ENCODE measurements around the gene CTTNBP2. TPM values are rescaled to one million over a fixed set of nuclear protein-coding genes. Genes with fewer than 3 reads are reported as not detected.

The CTTNBP2 gene
- total and polyA plus RNA-seq, 10 of the 15 experiments (the other 5 are each of a cell fraction or from before 2014, with no cell fraction given): 0.04 to 0.43 TPM; not detected in 8

DNA sequence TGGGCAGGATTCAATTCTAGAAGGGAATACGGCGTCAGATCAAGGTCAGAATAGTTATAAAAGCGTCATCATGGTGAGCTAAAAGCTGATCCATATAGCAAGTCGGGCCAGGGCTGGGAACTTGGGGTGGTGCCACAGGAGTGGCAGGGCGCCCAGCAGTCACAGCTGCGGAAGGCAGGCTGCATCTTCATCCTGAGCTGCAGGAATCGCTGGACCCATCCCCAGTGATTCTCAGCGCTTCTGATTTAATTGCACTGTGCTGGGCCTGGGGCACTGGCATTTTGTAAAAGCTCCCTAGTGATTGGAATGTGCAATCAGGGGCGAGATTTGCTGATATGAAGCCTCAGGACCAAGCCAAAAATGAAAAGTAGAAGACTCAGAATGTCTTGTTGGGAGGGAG, 135.3 kb downstream of the CTTNBP2 start:
- CTCF ChIA-PET: interaction anchor here (0.7 to 2.5 kb wide), 4 partner anchors 13 to 1812 kb away, joined by 3 to 11 read pairs (median 5); no protein-coding TSS in a partner anchor

DNA sequence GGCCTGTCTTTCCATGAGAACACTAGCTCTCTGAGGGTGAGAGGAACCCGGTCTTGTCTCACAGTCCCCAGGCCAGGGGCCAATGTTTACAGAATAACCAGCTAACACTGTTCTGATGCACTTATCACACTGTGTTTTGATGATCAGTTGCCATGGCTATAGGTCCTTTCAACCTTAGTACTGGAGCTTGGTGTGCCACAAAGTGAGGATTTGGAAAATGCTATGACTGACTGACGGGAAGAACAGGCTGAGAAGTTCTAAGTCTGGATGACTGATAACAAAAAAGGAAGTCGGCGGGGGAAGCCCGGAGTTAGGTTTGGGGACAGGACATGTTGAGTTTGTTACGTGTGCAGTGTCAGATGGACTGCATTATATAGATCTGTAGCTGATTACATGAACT, 141.8 kb downstream of the CTTNBP2 start:
- Histone ChIP-seq H3K36me3 (ENCODE audit: control insufficient read depth in 2 of 2, insufficient read depth in 2 of 2, low read length in 1 of 2) (no peaks in the 10 kb centered on the region), H4K20me1 (ENCODE audit: control insufficient read depth, insufficient read depth) (no peaks in the 10 kb centered on the region), H3K79me2 (ENCODE audit: control insufficient read depth, insufficient read depth, low read length) (no peaks in the 10 kb centered on the region), H2AFZ (ENCODE audit: control insufficient read depth, low read depth, low read length) (peak overlapping the region; percentile 62), H3K9me3 (replicated peaks; ENCODE audit: control insufficient read depth, insufficient read depth, low read length) (no peaks in the 10 kb centered on the region; the same call in 2 of the 3 replicates), H3K4me1 (ENCODE audit: control insufficient read depth, insufficient read depth, low read length) (no peaks in the 10 kb centered on the region), H3K4me2 (ENCODE audit: control insufficient read depth, insufficient read depth) (peak overlapping the region; percentile 64; the same call in 1 of the 2 replicates), H3K9ac (ENCODE audit: control insufficient read depth, insufficient read depth, low read length) (no peak overlapping the region), H3K27ac (ENCODE audit: control insufficient read depth, insufficient read depth) (no peak overlapping the region), H3K27me3 (replicated peaks in 1 of 2; ENCODE audit: control insufficient read depth in 2 of 2, insufficient read depth in 2 of 2, low read length in 1 of 2) (no peaks in the 10 kb centered on the region; a peak in 1 of 4 replicates), H3K4me3 (no peak overlapping the region)
- in situ Hi-C loops (cut with MboI): no loop called here
- BruUV-seq (replicated peaks): no TSS peak
- intact Hi-C loops (cut with micrococcal nuclease; ENCODE audit: unreplicated experiment): no loop called here
- RAD21 ChIA-PET (ENCODE audit: unreplicated experiment): interaction anchor here (0.8 to 2.2 kb wide), 9 partner anchors 12 to 330 kb away, joined by 3 to 13 read pairs (median 3); no protein-coding TSS in a partner anchor
- CTCF ChIA-PET: interaction anchor here (0.7 to 1.6 kb wide), 13 partner anchors 12 to 464 kb away, joined by 3 to 5 read pairs (median 3); no protein-coding TSS in a partner anchor
- SMC1A ChIA-PET (ENCODE audit: uncharacterized antibody, unreplicated experiment): interaction anchor here (0.9 to 4.7 kb wide), 20 partner anchors 9 to 421 kb away, joined by 3 to 33 read pairs (median 4); no protein-coding TSS in a partner anchor
- peak; percentile 66 for DNase-seq (ENCODE audit: low read depth, low spot score)
- POLR2A ChIA-PET: interaction anchor here (1.0 to 1.3 kb wide), 4 partner anchors 8 to 383 kb away, joined by 3 to 5 read pairs (median 4); no protein-coding TSS in a partner anchor
- peak; percentile 86 for ATAC-seq
- FAIRE-seq: peak; percentile 56
- 9% methylated on average over 6 of the region's 6 CpGs for WGBS (ENCODE audit: insufficient coverage, insufficient replicate concordance, low lambda C conversion rate, missing lambda C conversion rate)
- TF ChIP-seq RUNX3 (IDR thresholded peaks at IDR 0.05; ENCODE audit: low read length) (peak; percentile 48), PBX3 (IDR thresholded peaks at IDR 0.05; ENCODE audit: insufficient replicate concordance, low read depth, low read length) (peak; percentile 51), RELA (IDR thresholded peaks at IDR 0.05; ENCODE audit: borderline replicate concordance, partially characterized antibody) (peak; percentile 76), ZNF622 (IDR thresholded peaks at IDR 0.05) (no peak), ZNF217 (IDR thresholded peaks at IDR 0.05) (no peak), CREM (IDR thresholded peaks at IDR 0.05; ENCODE audit: low read depth) (peak; percentile 48; the same call in 1 of the 2 replicates), BCLAF1 (IDR thresholded peaks at IDR 0.05) (no peak), FOXM1 (IDR thresholded peaks at IDR 0.05; ENCODE audit: low read depth, low read length) (peak; percentile 41; the same call in 1 of the 2 replicates)
- TF ChIP-seq, protein P1, sequence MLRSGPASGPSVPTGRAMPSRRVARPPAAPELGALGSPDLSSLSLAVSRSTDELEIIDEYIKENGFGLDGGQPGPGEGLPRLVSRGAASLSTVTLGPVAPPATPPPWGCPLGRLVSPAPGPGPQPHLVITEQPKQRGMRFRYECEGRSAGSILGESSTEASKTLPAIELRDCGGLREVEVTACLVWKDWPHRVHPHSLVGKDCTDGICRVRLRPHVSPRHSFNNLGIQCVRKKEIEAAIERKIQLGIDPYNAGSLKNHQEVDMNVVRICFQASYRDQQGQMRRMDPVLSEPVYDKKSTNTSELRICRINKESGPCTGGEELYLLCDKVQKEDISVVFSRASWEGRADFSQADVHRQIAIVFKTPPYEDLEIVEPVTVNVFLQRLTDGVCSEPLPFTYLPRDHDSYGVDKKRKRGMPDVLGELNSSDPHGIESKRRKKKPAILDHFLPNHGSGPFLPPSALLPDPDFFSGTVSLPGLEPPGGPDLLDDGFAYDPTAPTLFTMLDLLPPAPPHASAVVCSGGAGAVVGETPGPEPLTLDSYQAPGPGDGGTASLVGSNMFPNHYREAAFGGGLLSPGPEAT (IDR thresholded peaks at IDR 0.05; ENCODE audit: low read depth): peak; percentile 92

More for the DNA sequence above, 135.3 kb downstream of the CTTNBP2 start:
- H3K9me3 ChIP-seq (replicated peaks; ENCODE audit: control insufficient read depth, insufficient read depth, low read length): no peaks in the 10 kb centered on the region; the same call in 2 of the 3 replicates
- no peaks in the 10 kb centered on the region; a peak in 2 of 4 replicates for H3K27me3 ChIP-seq (replicated peaks in 1 of 2; ENCODE audit: control insufficient read depth in 2 of 2, insufficient read depth in 2 of 2, low read length in 1 of 2)
- SMC1A ChIA-PET (ENCODE audit: uncharacterized antibody, unreplicated experiment): interaction anchor here (0.7 to 2.0 kb wide), 2 partner anchors 9 to 875 kb away, joined by 3 to 6 read pairs; no protein-coding TSS in a partner anchor
- H3K27ac ChIP-seq (ENCODE audit: control insufficient read depth, insufficient read depth): no peak overlapping the region
- TF ChIP-seq SP1 (IDR thresholded peaks at IDR 0.05; ENCODE audit: low read depth, low read length): no peak
- no peak for DNase-seq (ENCODE audit: low read depth, low spot score)
- H3K9ac ChIP-seq (ENCODE audit: control insufficient read depth, insufficient read depth, low read length): no peak overlapping the region
- FAIRE-seq: no peak
- H4K20me1 ChIP-seq (ENCODE audit: control insufficient read depth, insufficient read depth): no peaks in the 10 kb centered on the region
- POLR2A ChIA-PET: no interaction called here
- no peak overlapping the region for H2AFZ ChIP-seq (ENCODE audit: control insufficient read depth, low read depth, low read length)
- H3K79me2 ChIP-seq (ENCODE audit: control insufficient read depth, insufficient read depth, low read length): no peaks in the 10 kb centered on the region
- H3K36me3 ChIP-seq (ENCODE audit: control insufficient read depth in 2 of 2, insufficient read depth in 2 of 2, low read length in 1 of 2): no peaks in the 10 kb centered on the region
- no TSS peak for BruUV-seq (replicated peaks)
- RAD21 ChIA-PET (ENCODE audit: unreplicated experiment): interaction anchor here (1.3 kb wide), 1 partner anchor 11 kb away, joined by 3 read pairs; no protein-coding TSS in a partner anchor
- H3K4me3 ChIP-seq: no peak overlapping the region
- no peaks in the 10 kb centered on the region for H3K4me1 ChIP-seq (ENCODE audit: control insufficient read depth, insufficient read depth, low read length)
- 39% methylated on average over 9 of the region's 9 CpGs for WGBS (ENCODE audit: insufficient coverage, insufficient replicate concordance, low lambda C conversion rate, missing lambda C conversion rate)
- H3K4me2 ChIP-seq (ENCODE audit: control insufficient read depth, insufficient read depth): no peak overlapping the region
- intact Hi-C loops (cut with micrococcal nuclease; ENCODE audit: unreplicated experiment) (no loop called here), in situ Hi-C loops (cut with MboI) (no loop called here)
- no peak for ATAC-seq
